OCI-LY1 (cell line): Measurements from ENCODE around the gene TSPYL6.

Experiments used
- CTCF ChIP-seq: fragments of 200-600 bp; sonication (generic), shearing (Covaris generic); IDR thresholded peaks from 2 replicates; pipeline ENCODE4 v1.5.1; 2017; ENCODE audit warnings: mild to moderate bottlenecking, antibody characterized with exemption, low read length, moderate library complexity, mixed read lengths
- EZH2 ChIP-seq: fragments of 200-600 bp; sonication (generic), shearing (Covaris generic); IDR thresholded peaks from 2 replicates; pipeline ENCODE4 v1.8.0; 2017; ENCODE audit warnings: borderline replicate concordance, mixed run types, mild to moderate bottlenecking, antibody characterized with exemption, low read length, moderate library complexity, mixed read lengths

GRCh38 chr2:54237428-54237827 lies 18.6 kb downstream of the TSPYL6 start:
- no peak for TF ChIP-seq CTCF
- TF ChIP-seq EZH2, result no peak
